ENCODE data around the gene SEMA6A.

SEMA6A gene

GRCh38 chr5:116468583-116468982 lies 106.0 kb downstream of the SEMA6A start:
- H3K36me3 ChIP-seq (ENCODE audit: control insufficient read depth, insufficient read depth, low read length), result no peaks in the 10 kb centered on the region
- no peaks in the 10 kb centered on the region for H3K9me3 ChIP-seq (ENCODE audit: control insufficient read depth, low read length)
- H3K4me1 ChIP-seq (ENCODE audit: control insufficient read depth, insufficient read depth, low read length, poor library complexity, severe bottlenecking), result no peaks in the 10 kb centered on the region
- H3K27me3 ChIP-seq (replicated peaks; ENCODE audit: control insufficient read depth, insufficient read depth, low read length, poor library complexity, severe bottlenecking), result no peaks in the 10 kb centered on the region
- DNase-seq, result no peak
- no peak overlapping the region for H3K27ac ChIP-seq (ENCODE audit: insufficient read depth, low read length, poor library complexity, severe bottlenecking)
- no peak overlapping the region for H3K4me3 ChIP-seq (ENCODE audit: insufficient read depth, low read depth, low read length, poor library complexity, severe bottlenecking)

- no peak overlapping the region for H3K4me3 ChIP-seq (ENCODE audit: insufficient read depth, low read depth, low read length, poor library complexity, severe bottlenecking)
- H3K27ac ChIP-seq (ENCODE audit: insufficient read depth, low read length, poor library complexity, severe bottlenecking), result no peak overlapping the region
- no peaks in the 10 kb centered on the region for H3K4me1 ChIP-seq (ENCODE audit: control insufficient read depth, insufficient read depth, low read length, poor library complexity, severe bottlenecking)
- H3K36me3 ChIP-seq (ENCODE audit: control insufficient read depth, insufficient read depth, low read length), result no peaks in the 10 kb centered on the region
- DNase-seq, result no peak
- no peaks in the 10 kb centered on the region for H3K9me3 ChIP-seq (ENCODE audit: control insufficient read depth, low read length)
- no peaks in the 10 kb centered on the region for H3K27me3 ChIP-seq (replicated peaks; ENCODE audit: control insufficient read depth, insufficient read depth, low read length, poor library complexity, severe bottlenecking)
Measured at GRCh38 chr5:116467465-116467843, 107.2 kb downstream of the SEMA6A start.

- Histone ChIP-seq H3K27ac (ENCODE audit: insufficient read depth, low read length, poor library complexity, severe bottlenecking) (no peak overlapping the region), H3K36me3 (ENCODE audit: control insufficient read depth, insufficient read depth, low read length) (no peaks in the 10 kb centered on the region), H3K9me3 (ENCODE audit: control insufficient read depth, low read length) (no peaks in the 10 kb centered on the region), H3K27me3 (replicated peaks; ENCODE audit: control insufficient read depth, insufficient read depth, low read length, poor library complexity, severe bottlenecking) (no peaks in the 10 kb centered on the region), H3K4me3 (ENCODE audit: insufficient read depth, low read depth, low read length, poor library complexity, severe bottlenecking) (no peak overlapping the region), H3K4me1 (ENCODE audit: control insufficient read depth, insufficient read depth, low read length, poor library complexity, severe bottlenecking) (no peaks in the 10 kb centered on the region)
- DNase-seq, result no peak
Measured at GRCh38 chr5:116466727-116467464, 107.7 kb downstream of the SEMA6A start.

GRCh38 chr5:116465411-116465810 lies 109.2 kb downstream of the SEMA6A start:
- H3K9me3 ChIP-seq (ENCODE audit: control insufficient read depth, low read length), result no peaks in the 10 kb centered on the region
- no peaks in the 10 kb centered on the region for H3K4me1 ChIP-seq (ENCODE audit: control insufficient read depth, insufficient read depth, low read length, poor library complexity, severe bottlenecking)
- DNase-seq, result no peak
- H3K27me3 ChIP-seq (replicated peaks; ENCODE audit: control insufficient read depth, insufficient read depth, low read length, poor library complexity, severe bottlenecking), result no peaks in the 10 kb centered on the region
- H3K4me3 ChIP-seq (ENCODE audit: insufficient read depth, low read depth, low read length, poor library complexity, severe bottlenecking), result no peak overlapping the region
- H3K36me3 ChIP-seq (ENCODE audit: control insufficient read depth, insufficient read depth, low read length), result no peaks in the 10 kb centered on the region
- no peak overlapping the region for H3K27ac ChIP-seq (ENCODE audit: insufficient read depth, low read length, poor library complexity, severe bottlenecking)

GRCh38 chr5:116464144-116464708 lies 110.4 kb downstream of the SEMA6A start:
- Histone ChIP-seq H3K36me3 (ENCODE audit: control insufficient read depth, insufficient read depth, low read length) (no peaks in the 10 kb centered on the region), H3K27ac (ENCODE audit: insufficient read depth, low read length, poor library complexity, severe bottlenecking) (no peak overlapping the region), H3K27me3 (replicated peaks; ENCODE audit: control insufficient read depth, insufficient read depth, low read length, poor library complexity, severe bottlenecking) (no peaks in the 10 kb centered on the region), H3K9me3 (ENCODE audit: control insufficient read depth, low read length) (no peaks in the 10 kb centered on the region), H3K4me1 (ENCODE audit: control insufficient read depth, insufficient read depth, low read length, poor library complexity, severe bottlenecking) (no peaks in the 10 kb centered on the region), H3K4me3 (ENCODE audit: insufficient read depth, low read depth, low read length, poor library complexity, severe bottlenecking) (no peak overlapping the region)
- no peak for DNase-seq

GRCh38 chr5:116462500-116462899 lies 112.1 kb downstream of the SEMA6A start:
- no peaks in the 10 kb centered on the region for H3K9me3 ChIP-seq (ENCODE audit: control insufficient read depth, low read length)

GRCh38 chr5:116459301-116459700 lies 115.3 kb downstream of the SEMA6A start:
- Histone ChIP-seq H3K36me3 (ENCODE audit: control insufficient read depth, insufficient read depth, low read length) (no peaks in the 10 kb centered on the region), H3K27ac (ENCODE audit: insufficient read depth, low read length, poor library complexity, severe bottlenecking) (no peak overlapping the region), H3K4me3 (ENCODE audit: insufficient read depth, low read depth, low read length, poor library complexity, severe bottlenecking) (no peak overlapping the region), H3K9me3 (ENCODE audit: control insufficient read depth, low read length) (no peaks in the 10 kb centered on the region), H3K27me3 (replicated peaks; ENCODE audit: control insufficient read depth, insufficient read depth, low read length, poor library complexity, severe bottlenecking) (no peaks in the 10 kb centered on the region), H3K4me1 (ENCODE audit: control insufficient read depth, insufficient read depth, low read length, poor library complexity, severe bottlenecking) (no peaks in the 10 kb centered on the region)
- DNase-seq, result no peak

More at GRCh38 chr5:116462500-116462899, 112.1 kb downstream of the SEMA6A start:
- no peak overlapping the region for H3K27ac ChIP-seq (ENCODE audit: insufficient read depth, low read length, poor library complexity, severe bottlenecking)
- H3K4me1 ChIP-seq (ENCODE audit: control insufficient read depth, insufficient read depth, low read length, poor library complexity, severe bottlenecking), result no peaks in the 10 kb centered on the region
- H3K36me3 ChIP-seq (ENCODE audit: control insufficient read depth, insufficient read depth, low read length), result no peaks in the 10 kb centered on the region
- no peaks in the 10 kb centered on the region for H3K27me3 ChIP-seq (replicated peaks; ENCODE audit: control insufficient read depth, insufficient read depth, low read length, poor library complexity, severe bottlenecking)
- no peak for DNase-seq
- no peak overlapping the region for H3K4me3 ChIP-seq (ENCODE audit: insufficient read depth, low read depth, low read length, poor library complexity, severe bottlenecking)

GRCh38 chr5:116457062-116457461 lies 117.6 kb downstream of the SEMA6A start:
- H3K4me3 ChIP-seq (ENCODE audit: insufficient read depth, low read depth, low read length, poor library complexity, severe bottlenecking), result no peak overlapping the region
- H3K9me3 ChIP-seq (ENCODE audit: control insufficient read depth, low read length), result no peaks in the 10 kb centered on the region
- no peaks in the 10 kb centered on the region for H3K27me3 ChIP-seq (replicated peaks; ENCODE audit: control insufficient read depth, insufficient read depth, low read length, poor library complexity, severe bottlenecking)
- no peaks in the 10 kb centered on the region for H3K4me1 ChIP-seq (ENCODE audit: control insufficient read depth, insufficient read depth, low read length, poor library complexity, severe bottlenecking)
- no peak overlapping the region for H3K27ac ChIP-seq (ENCODE audit: insufficient read depth, low read length, poor library complexity, severe bottlenecking)
- no peaks in the 10 kb centered on the region for H3K36me3 ChIP-seq (ENCODE audit: control insufficient read depth, insufficient read depth, low read length)
- no peak for DNase-seq

- no peaks in the 10 kb centered on the region for H3K36me3 ChIP-seq (ENCODE audit: control insufficient read depth, insufficient read depth, low read length)
- no peaks in the 10 kb centered on the region for H3K4me1 ChIP-seq (ENCODE audit: control insufficient read depth, insufficient read depth, low read length, poor library complexity, severe bottlenecking)
- no peak for DNase-seq
- H3K9me3 ChIP-seq (ENCODE audit: control insufficient read depth, low read length), result no peaks in the 10 kb centered on the region
- no peak overlapping the region for H3K27ac ChIP-seq (ENCODE audit: insufficient read depth, low read length, poor library complexity, severe bottlenecking)
- no peaks in the 10 kb centered on the region for H3K27me3 ChIP-seq (replicated peaks; ENCODE audit: control insufficient read depth, insufficient read depth, low read length, poor library complexity, severe bottlenecking)
- H3K4me3 ChIP-seq (ENCODE audit: insufficient read depth, low read depth, low read length, poor library complexity, severe bottlenecking), result no peak overlapping the region
Measured at GRCh38 chr5:116456036-116456435, 118.6 kb downstream of the SEMA6A start.

- H3K4me3 ChIP-seq (ENCODE audit: insufficient read depth, low read depth, low read length, poor library complexity, severe bottlenecking), result no peak overlapping the region
- H3K9me3 ChIP-seq (ENCODE audit: control insufficient read depth, low read length), result no peaks in the 10 kb centered on the region
- H3K27me3 ChIP-seq (replicated peaks; ENCODE audit: control insufficient read depth, insufficient read depth, low read length, poor library complexity, severe bottlenecking), result no peaks in the 10 kb centered on the region
- no peaks in the 10 kb centered on the region for H3K4me1 ChIP-seq (ENCODE audit: control insufficient read depth, insufficient read depth, low read length, poor library complexity, severe bottlenecking)
- DNase-seq, result no peak
- H3K27ac ChIP-seq (ENCODE audit: insufficient read depth, low read length, poor library complexity, severe bottlenecking), result no peak overlapping the region
- H3K36me3 ChIP-seq (ENCODE audit: control insufficient read depth, insufficient read depth, low read length), result no peaks in the 10 kb centered on the region
Measured at GRCh38 chr5:116455061-116455460, 119.6 kb downstream of the SEMA6A start.

All from effector memory CD4-positive, alpha-beta T cell (primary cell).